K562 (cell line): ENCODE data around the gene JUNB. TPM values are rescaled to one million over a fixed set of nuclear protein-coding genes. Genes with fewer than 3 reads are reported as not detected.
A peak's percentile ranks its signal among the peaks of the same experiment; 100 is the strongest.

Source experiments
- BHLHE40 ChIP-seq: IDR thresholded peaks from 2 replicates; pipeline ENCODE4 v1.6.1; 2011; ENCODE audit warnings: low read length, improper control_type of control experiment
- CTCF ChIP-seq, 3 experiments: IDR thresholded peaks in 2 of 3; conservative IDR thresholded peaks in 1 of 3; 2 replicates each; pipeline ENCODE4 v1.5.1; 2011 to 2012; ENCODE audit warnings: low read length in 3 of 3, mild to moderate bottlenecking in 3 of 3, control low read depth in 2 of 3, improper control_type of control experiment in 1 of 3, inconsistent platforms in 1 of 3, low read depth in 1 of 3, mixed read lengths in 1 of 3, moderate library complexity in 1 of 3; ENCODE audit not compliant: insufficient read depth in 2 of 3
- ETV5 ChIP-seq: sonication (generic); formaldehyde crosslinking; IDR thresholded peaks from 2 replicates; pipeline ENCODE4 v1.4.0; 2020; ENCODE audit warnings: low read depth, mild to moderate bottlenecking, missing genetic modification reagents
- HDGF ChIP-seq: fragments of 450-650 bp; IDR thresholded peaks from 2 replicates; pipeline ENCODE4 v1.6.1; 2016
- NRF1 ChIP-seq, 2 experiments: fragments of 450-650 bp; IDR thresholded peaks in 1 of 2; conservative IDR thresholded peaks in 1 of 2; 2 replicates each; pipeline ENCODE4 v1.6.1; 2014; ENCODE audit warnings: mild to moderate bottlenecking in 2 of 2
- POLR3A ChIP-seq: IDR thresholded peaks from 2 replicates; pipeline ENCODE4 v1.6.1; 2011; ENCODE audit warnings: borderline replicate concordance, mild to moderate bottlenecking, moderate library complexity; ENCODE audit not compliant: insufficient read length, insufficient read depth; ENCODE audit errors: extremely low read depth
- SMC3 ChIP-seq: conservative IDR thresholded peaks from 2 replicates; pipeline ENCODE4 v1.6.1; 2011; ENCODE audit warnings: low read depth, low read length, improper control_type of control experiment; ENCODE audit not compliant: insufficient read depth
- SPI1 ChIP-seq: IDR thresholded peaks from 2 replicates; pipeline ENCODE4 v1.6.1; 2011; ENCODE audit warnings: low read depth, low read length, control low read depth, borderline replicate concordance
- TARDBP ChIP-seq: fragments of 450-650 bp; IDR thresholded peaks from 2 replicates; pipeline ENCODE4 v1.6.1; 2016
- UBTF ChIP-seq, 2 experiments: IDR thresholded peaks; 2 replicates each; pipeline ENCODE4 v1.6.1; 2012; ENCODE audit warnings: improper control_type of control experiment in 2 of 2, low read depth in 2 of 2, low read length in 2 of 2, borderline replicate concordance in 1 of 2
- ZNF263 ChIP-seq: sonication (generic); formaldehyde crosslinking; IDR thresholded peaks from 2 replicates; pipeline ENCODE4 v1.8.0; 2022; ENCODE audit warnings: mild to moderate bottlenecking, missing genetic modification reagents, borderline replicate concordance
- ZNF75A ChIP-seq: fragments of 450-650 bp; formaldehyde crosslinking; IDR thresholded peaks from 2 replicates; pipeline ENCODE4 v1.4.0; 2020; ENCODE audit warnings: mild to moderate bottlenecking
- polyA plus RNA-seq, 8 experiments: library from polyadenylated mRNA; depleted of rRNA in 4 of 8; stranded (reverse) in 5 of 8; unstranded in 3 of 8; fragments of >200 nt; fragmentation: Nextera tagmentation in 2 of 8; fragmentation: Illumina TruSeq in 1 of 8; extraction: Ambion mirVana in 2 of 8; extraction: Trizol in 1 of 8; gene quantifications; 2 replicates each; pipeline versions ENCODE4 v1.2.1 to v1.2.3, GENCODE V29; 2011 to 2014; ENCODE audit warnings: inconsistent platforms in 1 of 8, missing spikeins in 1 of 8
- total RNA-seq, 7 experiments: library from RNA; depleted of rRNA in 6 of 7; stranded (reverse); fragments of >200 nt in 6 of 7; fragmentation: Illumina TruSeq in 2 of 7; extraction: Trizol in 2 of 7; gene quantifications; 2 replicates each; pipeline versions ENCODE4 v1.2.1 to v1.2.3, GENCODE V29; 2011 to 2021; ENCODE audit warnings: low replicate concordance in 1 of 7
- TF ChIP-seq, protein P1 (sequence below): sonication (generic); formaldehyde crosslinking; IDR thresholded peaks from 2 replicates; pipeline ENCODE4 v1.8.0; 2022; ENCODE audit warnings: mild to moderate bottlenecking, missing genetic modification reagents, borderline replicate concordance
- TF ChIP-seq, protein P2 (sequence below): IDR thresholded peaks from 2 replicates; pipeline ENCODE4 v1.6.1; 2011; ENCODE audit warnings: borderline replicate concordance, low read depth, mild to moderate bottlenecking, moderate library complexity, low read length; ENCODE audit not compliant: insufficient read depth, poor library complexity, severe bottlenecking
- TF ChIP-seq, protein P3 (sequence below): fragments of 250-450 bp; sonication (Bioruptor Pico); IDR thresholded peaks from 2 replicates; pipeline ENCODE4 v1.5.0; 2020; ENCODE audit warnings: mild to moderate bottlenecking

Gene JUNB
- total and polyA plus RNA-seq, 9 of the 15 experiments (the other 6 are each of a cell fraction or from before 2014, with no cell fraction given) = 0.23 to 88.1 (median 13.1) TPM

DNA sequence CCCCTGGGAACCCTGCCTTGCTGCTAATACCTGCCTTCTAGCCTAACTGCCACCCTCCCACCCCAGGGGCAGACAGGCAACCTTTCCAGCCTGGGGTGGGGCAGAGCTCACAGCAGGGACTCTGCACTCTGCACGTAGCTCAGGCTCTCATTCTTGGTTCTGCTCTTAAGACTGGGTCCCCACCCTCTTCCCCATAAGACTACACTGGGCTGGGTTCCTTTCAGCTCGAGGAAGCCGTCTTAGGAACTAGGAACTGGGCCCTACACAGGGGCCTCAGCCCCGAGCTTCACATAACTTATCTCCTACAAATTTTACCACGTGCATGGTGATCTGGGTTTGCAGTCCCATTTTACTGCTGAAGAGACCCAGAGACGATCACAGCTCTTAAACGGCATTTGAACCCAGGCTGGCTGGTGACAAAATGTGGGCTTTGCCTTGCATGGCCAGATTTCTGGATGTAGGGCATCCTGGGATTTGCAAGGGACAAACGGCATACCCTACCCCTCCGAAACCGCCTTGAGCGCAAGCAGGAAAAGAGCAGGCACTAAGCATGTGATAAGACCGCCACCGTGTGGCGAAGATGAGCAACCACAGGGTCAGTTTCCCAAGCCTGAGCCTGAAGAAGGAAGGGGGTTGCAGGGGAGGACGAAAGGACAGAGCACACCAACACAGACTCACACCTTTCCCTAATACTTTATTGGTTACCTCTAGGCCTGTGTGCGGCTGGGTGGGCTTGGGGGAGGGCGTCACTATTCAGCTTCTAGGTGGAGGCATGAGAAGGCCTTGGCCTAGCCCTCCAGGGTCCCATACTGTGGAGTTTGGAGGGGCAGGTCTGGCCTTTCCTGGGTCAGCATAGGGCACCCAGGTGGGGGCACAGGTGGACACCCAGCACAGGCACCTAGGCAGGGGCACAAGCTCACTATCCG, 5.1 kb downstream of the JUNB start (continued):
- TF ChIP-seq, protein P1, sequence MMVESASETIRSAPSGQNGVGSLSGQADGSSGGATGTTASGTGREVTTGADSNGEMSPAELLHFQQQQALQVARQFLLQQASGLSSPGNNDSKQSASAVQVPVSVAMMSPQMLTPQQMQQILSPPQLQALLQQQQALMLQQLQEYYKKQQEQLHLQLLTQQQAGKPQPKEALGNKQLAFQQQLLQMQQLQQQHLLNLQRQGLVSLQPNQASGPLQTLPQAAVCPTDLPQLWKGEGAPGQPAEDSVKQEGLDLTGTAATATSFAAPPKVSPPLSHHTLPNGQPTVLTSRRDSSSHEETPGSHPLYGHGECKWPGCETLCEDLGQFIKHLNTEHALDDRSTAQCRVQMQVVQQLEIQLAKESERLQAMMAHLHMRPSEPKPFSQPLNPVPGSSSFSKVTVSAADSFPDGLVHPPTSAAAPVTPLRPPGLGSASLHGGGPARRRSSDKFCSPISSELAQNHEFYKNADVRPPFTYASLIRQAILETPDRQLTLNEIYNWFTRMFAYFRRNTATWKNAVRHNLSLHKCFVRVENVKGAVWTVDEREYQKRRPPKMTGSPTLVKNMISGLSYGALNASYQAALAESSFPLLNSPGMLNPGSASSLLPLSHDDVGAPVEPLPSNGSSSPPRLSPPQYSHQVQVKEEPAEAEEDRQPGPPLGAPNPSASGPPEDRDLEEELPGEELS = no peak
- TF ChIP-seq BHLHE40 = peak; percentile 17; the same call in 1 of the 2 replicates
- no peak for TF ChIP-seq SPI1
- TF ChIP-seq UBTF (IDR thresholded peaks at IDR 0.05; ENCODE audit: borderline replicate concordance in 1 of 2, low read depth in 2 of 2, low read length in 2 of 2) = 0 out of 4 replicates have a peak, but pooled peaks of 1 of the 2 experiments have one; percentile 49
- TF ChIP-seq ETV5 (CRISPR knock-in tag) = 0 out of 2 replicates have a peak, but pooled peaks have one; percentile 45
- 0 out of 2 replicates have a peak, but pooled peaks have one; percentile 25 for TF ChIP-seq ZNF75A
- no peak for TF ChIP-seq TARDBP
- TF ChIP-seq, protein P2, sequence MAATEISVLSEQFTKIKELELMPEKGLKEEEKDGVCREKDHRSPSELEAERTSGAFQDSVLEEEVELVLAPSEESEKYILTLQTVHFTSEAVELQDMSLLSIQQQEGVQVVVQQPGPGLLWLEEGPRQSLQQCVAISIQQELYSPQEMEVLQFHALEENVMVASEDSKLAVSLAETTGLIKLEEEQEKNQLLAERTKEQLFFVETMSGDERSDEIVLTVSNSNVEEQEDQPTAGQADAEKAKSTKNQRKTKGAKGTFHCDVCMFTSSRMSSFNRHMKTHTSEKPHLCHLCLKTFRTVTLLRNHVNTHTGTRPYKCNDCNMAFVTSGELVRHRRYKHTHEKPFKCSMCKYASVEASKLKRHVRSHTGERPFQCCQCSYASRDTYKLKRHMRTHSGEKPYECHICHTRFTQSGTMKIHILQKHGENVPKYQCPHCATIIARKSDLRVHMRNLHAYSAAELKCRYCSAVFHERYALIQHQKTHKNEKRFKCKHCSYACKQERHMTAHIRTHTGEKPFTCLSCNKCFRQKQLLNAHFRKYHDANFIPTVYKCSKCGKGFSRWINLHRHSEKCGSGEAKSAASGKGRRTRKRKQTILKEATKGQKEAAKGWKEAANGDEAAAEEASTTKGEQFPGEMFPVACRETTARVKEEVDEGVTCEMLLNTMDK = peak; percentile 43
- peak; percentile 77; the same call in 1 of the 2 replicates for TF ChIP-seq ZNF263 (CRISPR knock-in tag)
- TF ChIP-seq NRF1 (conservative IDR thresholded peaks at IDR 0.05 in 1 of 2, IDR thresholded peaks at IDR 0.05 in 1 of 2) = no peak; a peak in 1 of 4 replicates
- 0 out of 2 replicates have a peak, but pooled peaks have one; percentile 32 for TF ChIP-seq HDGF
- no peak for TF ChIP-seq POLR3A
- TF ChIP-seq, protein P3, sequence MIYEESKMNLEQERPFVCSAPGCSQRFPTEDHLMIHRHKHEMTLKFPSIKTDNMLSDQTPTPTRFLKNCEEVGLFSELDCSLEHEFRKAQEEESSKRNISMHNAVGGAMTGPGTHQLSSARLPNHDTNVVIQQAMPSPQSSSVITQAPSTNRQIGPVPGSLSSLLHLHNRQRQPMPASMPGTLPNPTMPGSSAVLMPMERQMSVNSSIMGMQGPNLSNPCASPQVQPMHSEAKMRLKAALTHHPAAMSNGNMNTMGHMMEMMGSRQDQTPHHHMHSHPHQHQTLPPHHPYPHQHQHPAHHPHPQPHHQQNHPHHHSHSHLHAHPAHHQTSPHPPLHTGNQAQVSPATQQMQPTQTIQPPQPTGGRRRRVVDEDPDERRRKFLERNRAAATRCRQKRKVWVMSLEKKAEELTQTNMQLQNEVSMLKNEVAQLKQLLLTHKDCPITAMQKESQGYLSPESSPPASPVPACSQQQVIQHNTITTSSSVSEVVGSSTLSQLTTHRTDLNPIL (CRISPR knock-in tag) = no peak
- peak; percentile 96 to 98 (median 97) for TF ChIP-seq CTCF (IDR thresholded peaks at IDR 0.05 in 2 of 3, conservative IDR thresholded peaks at IDR 0.05 in 1 of 3; ENCODE audit: insufficient read depth in 2 of 3, low read depth in 1 of 3, low read length in 3 of 3)
- peak; percentile 95 for TF ChIP-seq SMC3
